Inflammatory macrophage (primary cell): ENCODE measurements around the gene NBR1.
"Not testable (repeated sequence)": the region's sequence is repeated elsewhere in the genome, so short reads cannot be mapped to it uniquely, and the experiment has no call there.

ENCODE experiments used
- DNase-seq, 2 donors: peaks; one replicate each; pipeline ENCODE4 v3.0.0-alpha.2; 2020 to 2022
- total RNA-seq, 18 experiments: gene quantifications; one replicate each; lab custom pipeline; 2026; ENCODE audit warnings: mixed read lengths in 6 of 18, inconsistent platforms in 2 of 18; lab: John Stamatoyannopoulos, UW

Gene NBR1
- 101 to 198 (median 141) reads per million in 18 experiments for total RNA-seq

DNA sequence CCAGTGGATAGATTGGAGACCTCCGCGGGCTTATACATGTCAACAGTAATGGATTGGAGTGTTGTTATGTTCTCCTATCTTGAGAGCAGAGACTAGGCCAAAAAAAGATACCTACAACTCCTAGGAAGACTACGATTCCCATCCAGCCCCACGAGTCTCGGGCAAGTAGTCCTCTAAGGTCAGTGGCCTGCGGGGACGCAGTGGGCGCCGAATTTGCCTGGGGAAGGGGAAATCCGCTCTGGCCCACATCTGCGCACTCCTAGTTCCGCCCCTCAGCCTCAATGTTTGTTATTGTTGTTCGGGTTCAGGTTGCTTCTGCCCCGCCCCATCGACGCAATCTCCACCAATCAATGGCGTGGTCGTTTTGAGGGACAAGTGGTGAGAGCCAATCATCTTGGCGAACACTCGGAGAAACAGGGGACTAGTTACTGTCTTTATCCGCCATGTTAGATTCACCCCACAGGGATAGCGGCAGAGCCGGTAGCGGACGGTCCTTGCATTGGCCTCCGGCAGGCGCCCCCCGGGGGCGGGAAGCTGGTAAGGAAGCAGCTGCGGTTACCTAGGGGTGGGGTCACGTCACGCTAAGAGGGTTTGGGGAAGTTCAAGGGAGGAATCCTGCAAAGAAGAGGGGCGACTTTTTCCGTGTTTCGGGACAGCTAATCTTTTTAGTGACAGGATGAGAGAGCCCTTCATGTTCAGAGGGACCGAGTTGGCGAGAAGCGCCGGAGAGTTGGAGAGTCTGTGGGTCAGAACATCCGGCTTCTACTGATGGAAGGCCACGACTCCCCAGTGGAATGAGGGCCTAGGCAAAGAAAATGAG, at the start of gene NBR1:
TSS of gene NBR1 (plus strand) at position 449 of the 820 bp plus-strand sequence. CDS start 4,586 bp downstream, outside the sequence.
- DNase-seq = peak; percentile 97 to 99

GRCh38 chr17:43125133-43125966, 45.7 kb upstream of the NBR1 start, which contains the start of gene BRCA1:
TSS of gene BRCA1 (minus strand) at chr17:43125364. CDS start at chr17:43124096, 1,268 bp downstream.
- peak; percentile 99 to 100 for DNase-seq

DNA sequence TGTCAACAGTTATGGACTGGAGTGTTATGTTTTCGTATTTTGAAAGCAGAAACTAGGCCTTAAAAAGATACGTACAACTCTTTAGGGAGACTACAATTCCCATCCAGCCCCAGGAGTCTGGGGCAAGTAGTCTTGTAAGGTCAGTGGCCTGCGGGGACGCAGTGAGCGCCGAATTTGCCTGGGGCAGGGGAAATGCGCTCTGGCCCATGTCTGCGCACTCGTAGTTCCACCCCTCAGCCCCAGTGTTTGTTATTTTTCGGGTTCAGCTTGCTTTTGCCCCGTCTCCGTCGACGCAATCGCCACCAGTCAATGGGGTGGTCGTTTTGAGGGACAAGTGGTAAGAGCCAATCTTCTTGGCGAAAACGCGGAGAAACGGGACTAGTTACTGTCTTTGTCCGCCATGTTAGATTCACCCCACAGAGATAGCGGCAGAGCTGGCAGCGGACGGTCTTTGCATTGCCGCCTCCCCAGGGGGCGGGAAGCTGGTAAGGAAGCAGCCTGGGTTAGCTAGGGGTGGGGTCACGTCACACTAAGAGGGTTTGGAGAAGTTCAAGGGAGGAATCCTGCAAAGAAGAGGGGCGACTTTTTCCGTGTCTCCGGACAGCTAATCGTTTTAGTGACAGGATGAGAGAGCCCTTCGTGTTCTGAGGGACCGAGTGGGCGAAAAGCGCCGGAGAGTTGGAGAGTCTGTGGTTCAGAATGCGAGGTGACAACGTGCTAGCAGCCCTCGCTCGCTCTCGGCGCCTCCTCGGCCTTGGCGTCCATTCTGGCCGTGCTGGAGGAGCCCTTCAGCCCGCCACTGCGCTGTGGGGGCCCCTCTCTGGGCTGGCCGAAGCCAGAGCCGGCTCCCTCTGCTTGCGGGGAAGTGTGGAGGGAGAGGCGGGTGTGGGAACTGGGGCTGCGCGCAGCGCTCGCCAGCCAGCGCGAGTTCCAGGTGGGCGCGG, 44.8 kb upstream of the NBR1 start:
- peak in 1 of 2 donors; percentile 8 for DNase-seq

GRCh38 chr17:43126911-43127290, 44.1 kb upstream of the NBR1 start:
- DNase-seq = no peak

GRCh38 chr17:43127333-43127876, 43.6 kb upstream of the NBR1 start:
- DNase-seq = not testable (repeated sequence)

- no peak for DNase-seq
Observed at GRCh38 chr17:43129671-43130010, 41.4 kb upstream of the NBR1 start.

DNA sequence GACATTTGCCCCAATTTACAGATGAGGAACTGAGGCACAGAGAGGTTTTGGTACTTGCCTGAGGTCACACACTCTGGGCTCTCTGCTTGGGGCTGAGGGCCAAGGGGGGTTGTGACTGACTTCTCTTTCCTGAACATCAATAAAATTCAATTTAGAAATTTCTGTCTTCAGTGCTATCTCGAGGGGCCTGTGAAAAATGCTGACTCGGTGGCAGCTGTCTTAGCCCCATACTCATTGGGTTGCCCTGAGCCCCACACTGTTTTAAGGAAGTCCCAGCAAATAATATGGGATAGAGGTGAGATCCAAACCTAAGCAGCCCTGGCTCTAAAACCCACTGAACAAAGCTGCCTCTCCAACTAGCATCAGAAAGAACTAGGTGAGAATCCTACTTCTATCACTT, 38.9 kb upstream of the NBR1 start:
- DNase-seq = no peak

GRCh38 chr17:43133439-43133838, 37.6 kb upstream of the NBR1 start:
- DNase-seq = not testable (repeated sequence)

- no peak for DNase-seq
Observed at GRCh38 chr17:43134774-43135453, 36.1 kb upstream of the NBR1 start.

DNA sequence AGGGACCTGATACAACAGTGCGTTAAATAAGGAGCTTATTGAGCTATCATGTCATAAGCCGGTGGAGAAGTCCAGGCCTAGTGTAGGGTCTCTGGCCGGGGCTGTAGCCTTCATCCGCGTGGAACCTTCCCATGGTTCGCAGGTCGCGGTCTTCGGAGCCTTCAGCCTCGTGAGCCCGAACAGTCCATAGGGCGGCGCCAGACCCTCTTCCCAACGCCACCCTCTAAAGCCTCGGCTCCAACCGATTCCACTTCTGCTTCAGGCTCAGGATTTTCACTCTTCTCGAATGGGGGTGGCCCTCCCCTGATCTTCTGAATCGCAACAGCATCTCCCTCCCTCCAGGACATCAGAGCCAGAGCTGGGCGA, 35.6 kb upstream of the NBR1 start:
- no peak for DNase-seq

DNA sequence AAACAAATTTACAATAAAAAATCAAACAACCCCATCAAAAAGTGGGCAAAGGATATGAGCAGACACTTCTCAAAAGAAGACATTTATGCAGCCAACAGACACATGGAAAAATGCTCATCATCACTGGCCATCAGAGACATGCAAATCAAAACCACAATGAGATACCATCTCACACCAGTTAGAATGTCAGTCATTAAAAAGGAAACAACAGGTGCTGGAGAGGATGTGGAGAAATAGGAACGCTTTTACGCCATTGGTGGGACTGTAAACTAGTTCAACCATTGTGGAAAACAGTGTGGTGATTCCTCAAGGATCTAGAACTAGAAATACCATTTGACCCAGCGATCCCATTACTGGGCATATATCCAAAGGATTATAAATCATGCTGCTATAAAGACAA, 34.4 kb upstream of the NBR1 start:
- not testable (repeated sequence) for DNase-seq

GRCh38 chr17:43138531-43138930, 32.5 kb upstream of the NBR1 start:
- DNase-seq = not testable (repeated sequence)

DNA sequence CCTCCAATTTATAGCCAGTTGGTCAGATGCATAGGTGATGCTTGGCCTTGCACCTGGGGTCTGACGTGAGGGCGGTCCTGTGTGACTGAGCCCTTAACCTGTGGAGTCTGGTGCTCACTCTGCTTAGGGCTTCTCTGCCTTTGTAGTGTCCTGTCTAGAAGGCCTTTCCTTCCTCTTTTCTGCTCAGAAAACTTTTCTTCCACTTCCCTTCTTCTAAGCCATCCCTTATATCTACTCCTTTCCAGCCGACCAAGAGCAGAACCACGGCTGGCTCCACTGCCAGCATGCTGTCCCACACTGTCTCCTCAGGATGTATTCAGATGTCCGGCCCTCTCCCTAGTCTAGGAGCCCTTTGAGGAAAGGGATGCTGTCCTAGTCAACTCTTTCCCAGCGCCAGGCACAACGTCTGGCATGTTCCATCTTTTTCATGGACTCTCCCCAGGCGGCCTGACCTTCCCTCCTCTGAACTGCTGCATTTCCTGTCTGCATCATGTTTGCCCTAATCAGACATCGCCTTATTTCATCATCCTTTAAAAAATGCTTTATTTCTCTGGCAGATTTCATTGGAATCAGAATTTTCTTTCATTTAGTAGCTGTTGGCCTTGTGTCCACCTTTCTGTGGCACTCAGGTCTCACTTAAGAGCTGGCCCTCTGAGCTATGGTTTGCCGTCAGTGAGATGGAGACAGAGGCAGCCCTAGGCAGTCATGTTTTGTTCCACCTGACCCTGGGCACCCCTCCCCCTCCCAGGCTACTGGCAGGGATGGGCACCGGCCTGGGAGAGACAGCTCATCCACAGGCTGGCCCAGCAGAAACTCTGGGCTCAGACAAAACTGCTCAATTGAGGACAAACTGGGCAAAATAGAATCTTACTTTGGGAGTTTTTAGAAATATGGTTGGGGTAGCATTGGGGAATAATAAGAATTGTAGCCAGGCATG, 30.4 kb upstream of the NBR1 start:
- peak in 1 of 2 donors; percentile 4 for DNase-seq

DNA sequence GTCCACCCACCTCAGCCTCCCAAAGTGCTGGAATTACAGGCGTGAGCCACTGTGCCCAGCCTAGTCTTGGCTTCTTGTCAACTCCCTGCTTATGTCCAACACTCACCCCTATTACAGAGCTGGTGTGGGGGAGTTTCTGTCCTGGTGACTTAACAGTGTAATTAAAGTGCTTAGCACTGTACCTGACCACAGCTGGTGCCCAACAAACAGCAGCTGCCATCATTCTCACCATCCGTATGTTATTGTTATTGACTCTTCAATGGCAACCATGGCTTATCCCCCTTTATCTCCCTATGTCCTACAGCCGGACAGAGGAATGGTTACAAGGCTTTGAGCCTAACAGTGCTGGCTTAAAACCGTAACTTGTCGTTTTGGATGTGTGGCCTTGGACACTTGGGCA, 28.9 kb upstream of the NBR1 start:
- no peak for DNase-seq

GRCh38 chr17:43143201-43143600, 27.8 kb upstream of the NBR1 start:
- no peak for DNase-seq

GRCh38 chr17:43146649-43147048, 24.4 kb upstream of the NBR1 start:
- no peak for DNase-seq

DNA sequence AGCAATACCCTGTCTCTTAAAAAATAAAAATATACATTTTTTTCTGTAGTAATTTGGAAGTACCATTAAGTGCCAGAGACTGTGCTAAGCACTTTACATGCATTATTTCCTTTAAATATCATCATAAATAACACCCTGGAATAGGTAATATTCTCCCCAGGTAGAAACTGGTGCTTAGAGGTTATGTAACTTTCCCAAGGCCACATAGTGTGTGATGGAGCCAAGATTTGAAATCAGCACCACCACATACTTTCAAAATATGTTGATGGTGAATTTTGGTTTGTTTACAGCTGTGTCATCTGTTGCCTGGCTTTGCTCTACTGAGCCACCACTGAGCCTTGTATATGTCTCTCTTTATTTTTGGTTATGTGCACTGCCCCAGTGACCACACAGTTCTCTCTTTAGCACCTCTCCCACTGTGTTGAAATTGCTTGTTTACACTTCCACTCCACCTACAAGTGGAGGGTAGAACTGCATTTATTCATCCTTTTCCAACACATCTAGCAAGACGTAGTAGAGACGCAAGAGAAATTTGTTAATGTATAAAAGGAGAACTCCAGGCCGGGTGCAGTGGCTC, 19.0 kb upstream of the NBR1 start:
- DNase-seq = no peak

- DNase-seq = not testable (repeated sequence)
Observed at GRCh38 chr17:43153197-43153835, 17.7 kb upstream of the NBR1 start.

GRCh38 chr17:43155666-43156065, 15.3 kb upstream of the NBR1 start:
- no peak for DNase-seq
